ENCODE measurements around the gene VPS11.
A peak's percentile ranks its signal among the peaks of the same experiment; 100 is the strongest.
"Not testable (repeated sequence)": the region's sequence is repeated elsewhere in the genome, so short reads cannot be mapped to it uniquely, and the experiment has no call there.

Gene VPS11

DNA sequence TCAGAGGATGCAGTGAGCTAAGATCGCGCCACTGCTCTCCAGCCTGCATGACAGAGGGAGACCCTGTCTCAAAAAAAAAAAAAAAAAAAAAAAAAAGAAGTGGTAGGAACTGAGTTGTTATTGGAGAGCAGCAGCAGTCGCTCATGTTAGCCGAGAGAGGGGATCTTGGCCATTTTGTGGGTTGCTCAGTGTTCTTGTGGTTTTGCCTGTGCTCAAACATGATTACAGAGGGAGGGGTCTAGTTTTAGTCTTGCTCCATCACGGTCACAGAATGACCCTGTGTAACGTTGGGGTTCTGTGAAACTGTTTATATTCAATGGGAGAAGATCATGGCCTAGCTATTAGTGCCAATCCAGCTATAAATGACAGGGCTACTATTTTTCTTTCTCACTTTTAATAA, 32.1 kb downstream of the VPS11 start:
- TF ChIP-seq, protein P1, sequence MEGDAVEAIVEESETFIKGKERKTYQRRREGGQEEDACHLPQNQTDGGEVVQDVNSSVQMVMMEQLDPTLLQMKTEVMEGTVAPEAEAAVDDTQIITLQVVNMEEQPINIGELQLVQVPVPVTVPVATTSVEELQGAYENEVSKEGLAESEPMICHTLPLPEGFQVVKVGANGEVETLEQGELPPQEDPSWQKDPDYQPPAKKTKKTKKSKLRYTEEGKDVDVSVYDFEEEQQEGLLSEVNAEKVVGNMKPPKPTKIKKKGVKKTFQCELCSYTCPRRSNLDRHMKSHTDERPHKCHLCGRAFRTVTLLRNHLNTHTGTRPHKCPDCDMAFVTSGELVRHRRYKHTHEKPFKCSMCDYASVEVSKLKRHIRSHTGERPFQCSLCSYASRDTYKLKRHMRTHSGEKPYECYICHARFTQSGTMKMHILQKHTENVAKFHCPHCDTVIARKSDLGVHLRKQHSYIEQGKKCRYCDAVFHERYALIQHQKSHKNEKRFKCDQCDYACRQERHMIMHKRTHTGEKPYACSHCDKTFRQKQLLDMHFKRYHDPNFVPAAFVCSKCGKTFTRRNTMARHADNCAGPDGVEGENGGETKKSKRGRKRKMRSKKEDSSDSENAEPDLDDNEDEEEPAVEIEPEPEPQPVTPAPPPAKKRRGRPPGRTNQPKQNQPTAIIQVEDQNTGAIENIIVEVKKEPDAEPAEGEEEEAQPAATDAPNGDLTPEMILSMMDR (IDR thresholded peaks at IDR 0.05; ENCODE audit: low read depth, low read length): no peak
- TF ChIP-seq POLR2A (IDR thresholded peaks at IDR 0.05; ENCODE audit: extremely low read depth, insufficient read length) (no peak), MYC (IDR thresholded peaks at IDR 0.05; ENCODE audit: low read depth, low read length) (no peak)
- TF ChIP-seq, protein P2, sequence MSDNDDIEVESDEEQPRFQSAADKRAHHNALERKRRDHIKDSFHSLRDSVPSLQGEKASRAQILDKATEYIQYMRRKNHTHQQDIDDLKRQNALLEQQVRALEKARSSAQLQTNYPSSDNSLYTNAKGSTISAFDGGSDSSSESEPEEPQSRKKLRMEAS (IDR thresholded peaks at IDR 0.05; ENCODE audit: low read depth, low read length): no peak
- DNase-seq (ENCODE audit: low read depth): peak; percentile 59
- peak overlapping the region; percentile 79 for H3K4me3 ChIP-seq (ENCODE audit: low read depth, low read length)

DNA sequence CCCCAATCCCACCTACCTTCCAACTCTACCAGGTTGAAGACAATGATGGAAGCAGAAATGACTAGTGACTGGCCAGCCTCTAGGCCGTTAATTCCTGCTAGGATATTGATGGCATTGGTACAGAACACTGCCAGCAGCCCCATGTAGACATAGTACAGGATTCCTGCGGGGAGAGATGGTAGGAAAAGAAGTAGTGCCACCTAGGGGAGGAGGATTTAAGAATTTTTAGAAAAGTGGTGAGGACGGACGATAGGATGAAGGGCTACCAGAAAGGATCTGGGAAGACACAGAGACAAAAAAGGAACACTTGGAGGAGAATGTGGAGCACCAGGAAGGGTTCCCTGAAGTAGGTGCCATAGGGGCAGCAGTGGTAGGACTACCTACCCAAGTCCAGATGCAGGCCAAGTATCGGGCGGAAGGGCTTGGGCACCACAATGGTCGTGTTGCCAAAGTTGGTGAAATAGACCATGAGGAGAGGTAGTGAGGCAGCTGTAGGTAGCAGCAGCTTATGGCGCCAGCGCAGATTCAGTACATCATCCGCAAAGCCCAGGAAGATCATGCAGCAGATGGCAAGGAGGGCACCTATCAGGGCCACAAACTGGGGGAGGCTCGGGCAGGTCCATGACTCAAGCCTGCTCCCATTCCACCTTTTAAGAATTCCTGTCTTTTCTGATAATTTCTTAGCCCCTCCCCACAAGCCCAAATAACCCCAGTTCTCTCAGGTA, 32.8 kb downstream of the VPS11 start:
- peak overlapping the region; percentile 79 for H3K4me3 ChIP-seq (ENCODE audit: low read depth, low read length)
- TF ChIP-seq POLR2A (IDR thresholded peaks at IDR 0.05; ENCODE audit: extremely low read depth, insufficient read length) (no peak), MYC (IDR thresholded peaks at IDR 0.05; ENCODE audit: low read depth, low read length) (no peak)
- TF ChIP-seq, protein P1 (IDR thresholded peaks at IDR 0.05; ENCODE audit: low read depth, low read length): peak; percentile 40
- TF ChIP-seq, protein P2 (IDR thresholded peaks at IDR 0.05; ENCODE audit: low read depth, low read length): no peak
- peak; percentile 68 for DNase-seq (ENCODE audit: low read depth)

DNA sequence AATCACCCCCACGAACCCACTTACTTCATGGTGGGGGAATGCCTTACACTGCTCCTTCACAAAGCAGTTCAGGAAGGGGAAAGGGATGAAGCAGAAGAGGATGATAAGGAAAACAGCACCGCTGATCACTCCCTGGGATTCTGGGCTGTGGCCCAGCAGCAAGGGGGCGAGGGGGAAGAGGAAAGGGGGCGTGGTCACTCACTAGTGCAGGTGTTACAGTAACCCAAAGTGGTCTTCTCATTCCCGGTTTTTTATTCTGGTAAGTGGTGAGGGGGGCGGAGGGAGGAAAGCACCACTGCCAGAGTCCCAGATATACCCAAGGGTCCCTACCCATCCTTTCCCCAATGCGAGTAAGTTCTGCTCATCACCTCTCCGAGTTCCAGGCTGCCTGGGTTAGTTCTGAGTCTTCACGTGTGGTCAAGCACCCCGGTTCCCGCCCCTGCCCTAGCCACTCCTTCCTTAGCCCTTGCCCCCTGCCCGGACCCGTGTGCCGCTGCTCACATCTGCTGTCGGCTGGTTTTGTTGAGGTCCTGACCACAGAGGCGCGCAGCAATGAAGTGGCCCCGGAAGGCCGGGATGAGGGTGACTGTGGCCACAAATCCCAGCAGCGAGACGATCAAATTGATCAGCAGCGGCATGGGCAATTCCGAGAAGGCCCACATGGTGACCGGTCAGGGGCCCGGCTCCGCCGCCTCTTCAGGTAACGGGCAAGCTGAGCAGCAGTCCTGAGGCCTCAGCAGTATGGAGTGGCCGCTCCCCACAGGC, 33.6 kb downstream of the VPS11 start:
- H3K4me3 ChIP-seq (ENCODE audit: low read depth, low read length): peak overlapping the region; percentile 79
- TF ChIP-seq MYC (IDR thresholded peaks at IDR 0.05; ENCODE audit: low read depth, low read length): no peak
- TF ChIP-seq, protein P1 (IDR thresholded peaks at IDR 0.05; ENCODE audit: low read depth, low read length): no peak
- no peak for TF ChIP-seq POLR2A (IDR thresholded peaks at IDR 0.05; ENCODE audit: extremely low read depth, insufficient read length)
- TF ChIP-seq, protein P2 (IDR thresholded peaks at IDR 0.05; ENCODE audit: low read depth, low read length): no peak
- DNase-seq (ENCODE audit: low read depth): peak; percentile 74

DNA sequence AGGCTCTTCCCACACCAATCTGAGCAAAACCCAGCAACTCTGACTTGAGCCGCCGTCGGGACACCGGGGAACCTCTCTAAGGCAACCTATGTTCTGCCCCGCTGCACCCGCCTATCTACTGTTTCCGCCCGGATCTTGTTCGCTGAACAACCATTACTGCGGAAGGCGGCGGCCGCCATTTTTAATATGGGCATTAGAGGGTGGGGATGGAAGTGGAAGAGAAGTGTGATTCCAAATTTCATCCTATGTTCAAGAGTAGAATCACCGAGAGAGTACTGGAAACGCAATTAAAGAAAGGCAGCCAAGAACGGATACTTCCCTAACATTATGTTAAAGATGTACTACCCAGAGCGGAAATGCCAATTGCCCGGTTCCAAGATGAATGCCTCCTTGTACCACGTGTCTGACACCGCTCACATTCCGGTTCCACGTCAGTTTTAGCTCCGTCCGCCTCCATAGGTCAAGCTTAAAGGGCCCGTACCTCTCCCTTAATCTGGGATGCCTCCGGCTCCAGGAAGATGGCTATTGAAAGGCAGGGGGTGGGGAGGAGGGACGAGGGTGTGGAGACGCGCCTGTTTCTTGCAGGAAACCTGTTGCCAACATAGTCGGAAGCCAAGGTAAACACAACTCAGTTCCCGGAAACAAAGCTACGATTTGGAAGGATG, 34.3 kb downstream of the VPS11 start, which contains the start of gene DPAGT1:
DPAGT1 (minus strand) TSS at position 95 of the 665 bp plus-strand sequence. CDS start 198 bp downstream, outside the sequence.
- DNase-seq (ENCODE audit: low read depth): peak; percentile 98
- TF ChIP-seq MYC (IDR thresholded peaks at IDR 0.05; ENCODE audit: low read depth, low read length): peak; percentile 99
- TF ChIP-seq, protein P2 (IDR thresholded peaks at IDR 0.05; ENCODE audit: low read depth, low read length): peak; percentile 99
- TF ChIP-seq, protein P1 (IDR thresholded peaks at IDR 0.05; ENCODE audit: low read depth, low read length): no peak
- H3K4me3 ChIP-seq (ENCODE audit: low read depth, low read length): peak within 1 kb of the TSS; percentile 79

DNA sequence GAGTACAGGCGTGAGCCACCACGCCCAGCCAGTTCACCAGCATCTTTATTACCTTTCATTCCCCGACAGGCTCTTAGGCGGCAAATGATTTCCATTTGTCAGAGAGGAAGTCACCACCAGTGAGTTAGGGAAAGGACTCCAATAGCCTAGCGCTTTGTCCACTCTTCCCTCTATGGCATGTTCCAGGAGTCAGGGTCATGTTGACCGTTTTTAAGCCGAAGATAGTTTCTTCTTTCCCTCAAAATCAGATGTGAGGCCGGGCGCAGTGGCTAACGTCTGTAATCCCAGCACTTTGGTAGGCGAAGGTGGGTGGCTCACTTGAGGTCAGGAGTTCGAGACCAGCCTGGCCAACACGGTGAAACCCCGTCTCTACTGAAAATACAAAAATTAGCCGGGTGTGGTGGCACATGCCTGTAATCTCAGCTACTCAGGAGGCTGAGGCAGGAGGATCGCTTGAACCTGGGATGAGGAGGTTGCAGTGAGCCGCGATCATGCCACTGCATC, 35.6 kb downstream of the VPS11 start:
- H3K4me3 ChIP-seq (ENCODE audit: low read depth, low read length); DNase-seq (ENCODE audit: low read depth): not testable (repeated sequence)

DNA sequence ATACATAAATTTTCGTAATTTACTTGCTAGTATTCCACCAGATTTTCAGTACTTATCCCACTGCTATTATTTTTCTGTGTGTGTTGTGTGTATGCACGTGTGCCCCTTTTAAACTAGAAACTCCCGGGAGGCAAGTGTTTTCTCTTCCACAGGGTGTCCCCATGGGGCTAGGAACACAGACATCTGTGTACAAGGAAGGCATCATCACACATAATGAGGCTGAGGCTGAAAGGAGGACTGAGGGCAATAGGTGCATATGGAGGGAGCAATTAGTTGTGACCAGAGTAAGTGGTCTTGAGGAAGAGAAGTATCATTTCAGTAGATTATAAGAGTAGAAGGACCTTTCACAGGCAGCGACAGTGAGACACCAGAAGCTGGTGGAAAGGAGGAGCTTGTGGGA, 36.2 kb downstream of the VPS11 start:
- H3K4me3 ChIP-seq (ENCODE audit: low read depth, low read length): no peak overlapping the region
- TF ChIP-seq, protein P1 (IDR thresholded peaks at IDR 0.05; ENCODE audit: low read depth, low read length): no peak
- TF ChIP-seq, protein P2 (IDR thresholded peaks at IDR 0.05; ENCODE audit: low read depth, low read length): no peak
- DNase-seq (ENCODE audit: low read depth): peak; percentile 34

Measured in NB4 (cell line).